Panc1 (cell line): ENCODE measurements around the gene AUP1. TPM values are rescaled to one million over a fixed set of nuclear protein-coding genes. Genes with fewer than 3 reads are reported as not detected.

Experiments
- ATAC-seq: fragments of 200-7000 bp; cut with Tn5 transposase; 2 replicates; pipeline ENCODE4 v1.9.1; 2020; ENCODE audit warnings: mild to moderate bottlenecking, moderate library complexity
- BruUV-seq: library from RNA; stranded (reverse); fragments of 400-500 nt; replicated peaks from 2 replicates; lab custom pipeline; 2021; lab: Mats Ljungman, UMichigan
- CTCF ChIA-PET: fragments of 300-600 bp; sonication (Branson Sonifier 250); formaldehyde crosslinking; loops from one replicate; lab custom pipeline; 2022; ENCODE audit warnings: antibody characterized with exemption; lab: Charles Lee
- POLR2A ChIA-PET: fragments of 300-600 bp; sonication (Branson Sonifier 250); formaldehyde crosslinking; loops from one replicate; lab custom pipeline; 2022; ENCODE audit warnings: antibody characterized with exemption; lab: Charles Lee
- DNase-seq: peaks from one replicate; pipeline ENCODE4 v3.0.0-alpha.2; 2010; ENCODE audit warnings: low read depth, low spot score
- H3K27ac ChIP-seq: 2 replicates; pipeline ENCODE4 v1.5.1; 2011; ENCODE audit warnings: mild to moderate bottlenecking, low read length, inconsistent platforms
- H3K27me3 ChIP-seq: fragments of 200-500 bp; sonication (Bioruptor generic); 2 replicates; pipeline ENCODE4 v1.6.0; 2014; ENCODE audit warnings: low read length, inconsistent platforms; ENCODE audit not compliant: control insufficient read depth, insufficient read depth
- H3K36me3 ChIP-seq: fragments of 200-500 bp; sonication (Bioruptor generic); 2 replicates; pipeline ENCODE4 v1.5.1; 2014; ENCODE audit warnings: inconsistent platforms, mild to moderate bottlenecking, low read length, moderate library complexity; ENCODE audit not compliant: control insufficient read depth, insufficient read depth
- H3K4me1 ChIP-seq: 2 replicates; pipeline ENCODE4 v1.5.1; 2011; ENCODE audit warnings: inconsistent platforms, mild to moderate bottlenecking, low read length, moderate library complexity; ENCODE audit not compliant: control insufficient read depth, insufficient read depth
- H3K4me3 ChIP-seq, 2 experiments: 2 replicates each; pipeline ENCODE4 v1.5.1; 2011 to 2012; ENCODE audit warnings: low read depth in 2 of 2, low read length in 2 of 2, mild to moderate bottlenecking in 2 of 2, inconsistent platforms in 1 of 2, moderate library complexity in 1 of 2
- H3K9me3 ChIP-seq: fragments of 200-500 bp; sonication (Bioruptor generic); 2 replicates; pipeline ENCODE4 v1.5.1; 2014; ENCODE audit warnings: low read depth, mild to moderate bottlenecking, inconsistent platforms, low read length, moderate library complexity; ENCODE audit not compliant: control insufficient read depth, insufficient read depth
- POLR2AphosphoS5 ChIP-seq: IDR thresholded peaks from 2 replicates; pipeline ENCODE4 v1.6.1; 2012; ENCODE audit warnings: mild to moderate bottlenecking, low read depth, low read length, moderate library complexity
- SIN3A ChIP-seq: IDR thresholded peaks from 2 replicates; pipeline ENCODE4 v1.6.1; 2012; ENCODE audit warnings: low read depth, mild to moderate bottlenecking, low read length, moderate library complexity, borderline replicate concordance; ENCODE audit not compliant: insufficient read depth
- TCF7L2 ChIP-seq: IDR thresholded peaks from 2 replicates; pipeline ENCODE4 v1.6.1; 2011; ENCODE audit warnings: mild to moderate bottlenecking, low read depth, low read length, inconsistent platforms
- in situ Hi-C: cut with HindIII; loops from 2 replicates; pipeline ENCODE4 v1.10.0; 2016; ENCODE audit warnings: low sequenced_read_pairs, low pct_unique_long_range_greater_than_20kb
- intact Hi-C: fragments of 100-400 bp; cut with micrococcal nuclease; formaldehyde crosslinking; loops from one replicate; pipeline ENCODE4 v1.10.0; 2022; ENCODE audit not compliant: unreplicated experiment
- total RNA-seq: library from RNA; stranded (reverse); gene quantifications from one replicate; pipeline ENCODE4 v1.2.1, GENCODE V29; 2021; ENCODE audit not compliant: unreplicated experiment
- TF ChIP-seq, protein P1 (sequence below): fragments of 450-650 bp; IDR thresholded peaks from 2 replicates; pipeline ENCODE4 v1.5.1; 2017; ENCODE audit warnings: mild to moderate bottlenecking
- TF ChIP-seq, protein P2 (sequence below), 2 experiments: IDR thresholded peaks; 2 replicates each; pipeline ENCODE4 v1.6.1; 2011 to 2012; ENCODE audit warnings: low read depth in 2 of 2, control low read depth in 1 of 2, low read length in 1 of 2, mild to moderate bottlenecking in 1 of 2, moderate library complexity in 1 of 2; ENCODE audit not compliant: insufficient read depth in 1 of 2

Gene AUP1
- total RNA-seq, 1 experiment from 2014 or later, result 142 TPM

GRCh38 chr2:74491648-74492544 is 37.6 kb downstream of the AUP1 start:
- no peak for TF ChIP-seq SIN3A
- TF ChIP-seq, protein P1, sequence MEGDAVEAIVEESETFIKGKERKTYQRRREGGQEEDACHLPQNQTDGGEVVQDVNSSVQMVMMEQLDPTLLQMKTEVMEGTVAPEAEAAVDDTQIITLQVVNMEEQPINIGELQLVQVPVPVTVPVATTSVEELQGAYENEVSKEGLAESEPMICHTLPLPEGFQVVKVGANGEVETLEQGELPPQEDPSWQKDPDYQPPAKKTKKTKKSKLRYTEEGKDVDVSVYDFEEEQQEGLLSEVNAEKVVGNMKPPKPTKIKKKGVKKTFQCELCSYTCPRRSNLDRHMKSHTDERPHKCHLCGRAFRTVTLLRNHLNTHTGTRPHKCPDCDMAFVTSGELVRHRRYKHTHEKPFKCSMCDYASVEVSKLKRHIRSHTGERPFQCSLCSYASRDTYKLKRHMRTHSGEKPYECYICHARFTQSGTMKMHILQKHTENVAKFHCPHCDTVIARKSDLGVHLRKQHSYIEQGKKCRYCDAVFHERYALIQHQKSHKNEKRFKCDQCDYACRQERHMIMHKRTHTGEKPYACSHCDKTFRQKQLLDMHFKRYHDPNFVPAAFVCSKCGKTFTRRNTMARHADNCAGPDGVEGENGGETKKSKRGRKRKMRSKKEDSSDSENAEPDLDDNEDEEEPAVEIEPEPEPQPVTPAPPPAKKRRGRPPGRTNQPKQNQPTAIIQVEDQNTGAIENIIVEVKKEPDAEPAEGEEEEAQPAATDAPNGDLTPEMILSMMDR, result no peak
- TF ChIP-seq POLR2AphosphoS5, result no peak
- TF ChIP-seq, protein P2, sequence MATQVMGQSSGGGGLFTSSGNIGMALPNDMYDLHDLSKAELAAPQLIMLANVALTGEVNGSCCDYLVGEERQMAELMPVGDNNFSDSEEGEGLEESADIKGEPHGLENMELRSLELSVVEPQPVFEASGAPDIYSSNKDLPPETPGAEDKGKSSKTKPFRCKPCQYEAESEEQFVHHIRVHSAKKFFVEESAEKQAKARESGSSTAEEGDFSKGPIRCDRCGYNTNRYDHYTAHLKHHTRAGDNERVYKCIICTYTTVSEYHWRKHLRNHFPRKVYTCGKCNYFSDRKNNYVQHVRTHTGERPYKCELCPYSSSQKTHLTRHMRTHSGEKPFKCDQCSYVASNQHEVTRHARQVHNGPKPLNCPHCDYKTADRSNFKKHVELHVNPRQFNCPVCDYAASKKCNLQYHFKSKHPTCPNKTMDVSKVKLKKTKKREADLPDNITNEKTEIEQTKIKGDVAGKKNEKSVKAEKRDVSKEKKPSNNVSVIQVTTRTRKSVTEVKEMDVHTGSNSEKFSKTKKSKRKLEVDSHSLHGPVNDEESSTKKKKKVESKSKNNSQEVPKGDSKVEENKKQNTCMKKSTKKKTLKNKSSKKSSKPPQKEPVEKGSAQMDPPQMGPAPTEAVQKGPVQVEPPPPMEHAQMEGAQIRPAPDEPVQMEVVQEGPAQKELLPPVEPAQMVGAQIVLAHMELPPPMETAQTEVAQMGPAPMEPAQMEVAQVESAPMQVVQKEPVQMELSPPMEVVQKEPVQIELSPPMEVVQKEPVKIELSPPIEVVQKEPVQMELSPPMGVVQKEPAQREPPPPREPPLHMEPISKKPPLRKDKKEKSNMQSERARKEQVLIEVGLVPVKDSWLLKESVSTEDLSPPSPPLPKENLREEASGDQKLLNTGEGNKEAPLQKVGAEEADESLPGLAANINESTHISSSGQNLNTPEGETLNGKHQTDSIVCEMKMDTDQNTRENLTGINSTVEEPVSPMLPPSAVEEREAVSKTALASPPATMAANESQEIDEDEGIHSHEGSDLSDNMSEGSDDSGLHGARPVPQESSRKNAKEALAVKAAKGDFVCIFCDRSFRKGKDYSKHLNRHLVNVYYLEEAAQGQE (IDR thresholded peaks at IDR 0.05; ENCODE audit: insufficient read depth in 1 of 2, low read depth in 2 of 2, low read length in 1 of 2), result no peak
- TF ChIP-seq TCF7L2, result no peak
- in situ Hi-C loops (no loop called here), intact Hi-C loops (no loop called here)
- ATAC-seq (no peak), DNase-seq (no peak)
- Histone ChIP-seq H3K4me1 (no peaks in the 10 kb centered on the region), H3K36me3 (no peaks in the 10 kb centered on the region; the same call in none of the 2 replicates), H3K4me3 (no peak overlapping the region), H3K9me3 (no peaks in the 10 kb centered on the region), H3K27ac (no peak overlapping the region), H3K27me3 (no peaks in the 10 kb centered on the region)
- ChIA-PET CTCF (no interaction called here), POLR2A (interaction anchor here (0.5 kb wide), 1 partner anchor 59 kb away, joined by 4 read pairs; no protein-coding TSS in a partner anchor)
- BruUV-seq, result no TSS peak

GRCh38 chr2:74489906-74490305 is 39.6 kb downstream of the AUP1 start:
- Histone ChIP-seq H3K4me3 (no peak overlapping the region), H3K9me3 (no peaks in the 10 kb centered on the region), H3K27me3 (no peaks in the 10 kb centered on the region), H3K36me3 (no peaks in the 10 kb centered on the region; the same call in none of the 2 replicates), H3K27ac (no peak overlapping the region), H3K4me1 (no peaks in the 10 kb centered on the region)
- no peak for DNase-seq
- ChIA-PET CTCF (no interaction called here), POLR2A (interaction anchor here (0.8 kb wide), 1 partner anchor 11 kb away, joined by 3 read pairs; no protein-coding TSS in a partner anchor)
- BruUV-seq, result no TSS peak
- ATAC-seq, result no peak
- TF ChIP-seq, protein P1, result no peak
- TF ChIP-seq TCF7L2 (no peak), SIN3A (no peak), POLR2AphosphoS5 (no peak)
- TF ChIP-seq, protein P2 (IDR thresholded peaks at IDR 0.05; ENCODE audit: insufficient read depth in 1 of 2, low read depth in 2 of 2, low read length in 1 of 2), result no peak
- intact Hi-C loops (no loop called here), in situ Hi-C loops (no loop called here)
